Neutrophil (primary cell): ENCODE data around the gene ZNF268.

ENCODE experiments used
- H3K27ac ChIP-seq: fragments of 200-600 bp; sonication (generic); 2 replicates; pipeline ENCODE4 v1.5.1; 2016; ENCODE audit warnings: mild to moderate bottlenecking, moderate library complexity
- H3K27me3 ChIP-seq: fragments of 200-600 bp; sonication (generic); 2 replicates; pipeline ENCODE4 v1.6.0; 2016; ENCODE audit warnings: mild to moderate bottlenecking
- H3K36me3 ChIP-seq: fragments of 200-600 bp; sonication (generic); 2 replicates; pipeline ENCODE4 v1.5.1; 2017
- H3K4me1 ChIP-seq, 2 experiments: fragments of 200-600 bp in 1 of 2; sonication (generic) in 1 of 2; 1 replicate in 1 of 2; 2 replicates in 1 of 2; pipeline versions ENCODE4 v1.5.1 to v1.6.1; 2013 to 2016; ENCODE audit warnings: low read depth in 1 of 2, low read length in 1 of 2, mild to moderate bottlenecking in 1 of 2, moderate library complexity in 1 of 2; ENCODE audit not compliant: control insufficient read depth in 1 of 2, insufficient read depth in 1 of 2
- H3K4me3 ChIP-seq, 2 experiments: fragments of 200-600 bp in 1 of 2; sonication (generic) in 1 of 2; 1 replicate in 1 of 2; 2 replicates in 1 of 2; pipeline ENCODE4 v1.5.1; 2013 to 2016; ENCODE audit warnings: low read depth in 1 of 2, low read length in 1 of 2, mild to moderate bottlenecking in 1 of 2, moderate library complexity in 1 of 2
- H3K9me3 ChIP-seq: fragments of 200-600 bp; sonication (generic); 2 replicates; pipeline ENCODE4 v1.5.1; 2016
- CTCF ChIP-seq: fragments of 200-600 bp; sonication (generic); IDR thresholded peaks from 2 replicates; pipeline ENCODE4 v1.5.1; 2016; ENCODE audit warnings: antibody characterized with exemption

Gene ZNF268

GRCh38 chr12:133217219-133217618, 35.9 kb downstream of the ZNF268 start:
- Histone ChIP-seq H3K27ac (no peak overlapping the region), H3K36me3 (no peaks in the 10 kb centered on the region), H3K9me3 (peaks cover 13% of the 10 kb centered on the region), H3K4me1 (no peaks in the 10 kb centered on the region), H3K27me3 (no peaks in the 10 kb centered on the region), H3K4me3 (no peak overlapping the region)
- no peak for TF ChIP-seq CTCF

GRCh38 chr12:133220521-133220920, 39.2 kb downstream of the ZNF268 start:
- no peak for TF ChIP-seq CTCF
- no peak overlapping the region for H3K4me3 ChIP-seq
- no peak overlapping the region for H3K27ac ChIP-seq
- H3K4me1 ChIP-seq = no peaks in the 10 kb centered on the region
- no peaks in the 10 kb centered on the region for H3K36me3 ChIP-seq
- H3K9me3 ChIP-seq = peaks cover 11% of the 10 kb centered on the region
- H3K27me3 ChIP-seq = no peaks in the 10 kb centered on the region

- Histone ChIP-seq H3K9me3 (peaks cover 18% of the 10 kb centered on the region), H3K36me3 (no peaks in the 10 kb centered on the region), H3K4me3 (no peak overlapping the region), H3K27ac (no peak overlapping the region), H3K27me3 (no peaks in the 10 kb centered on the region), H3K4me1 (no peaks in the 10 kb centered on the region)
- no peak for TF ChIP-seq CTCF
Observed at GRCh38 chr12:133221241-133221640, 39.9 kb downstream of the ZNF268 start.

DNA sequence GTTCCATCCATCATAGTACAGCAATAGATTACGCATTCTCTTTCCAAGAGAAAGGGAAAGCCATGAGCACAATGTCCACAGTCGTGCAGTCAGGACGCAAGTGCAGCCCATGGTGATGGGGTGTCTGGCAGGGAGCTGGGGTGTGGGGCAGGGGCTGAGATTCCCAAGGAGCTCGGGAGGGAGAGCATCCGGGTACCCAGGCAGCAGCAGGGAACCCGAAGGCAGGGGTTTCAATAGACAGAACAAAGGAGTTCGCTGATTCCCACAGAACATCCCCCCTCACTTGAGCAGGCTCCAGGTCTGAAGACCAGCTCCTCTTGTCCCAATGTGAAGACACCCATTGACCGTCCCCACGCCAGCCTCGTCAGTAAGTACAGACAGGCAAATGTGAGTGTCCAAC, 40.9 kb downstream of the ZNF268 start:
- Histone ChIP-seq H3K4me3 (no peak overlapping the region), H3K27me3 (no peaks in the 10 kb centered on the region), H3K9me3 (peaks cover 18% of the 10 kb centered on the region), H3K27ac (no peak overlapping the region), H3K36me3 (no peaks in the 10 kb centered on the region), H3K4me1 (no peaks in the 10 kb centered on the region)
- no peak for TF ChIP-seq CTCF

DNA sequence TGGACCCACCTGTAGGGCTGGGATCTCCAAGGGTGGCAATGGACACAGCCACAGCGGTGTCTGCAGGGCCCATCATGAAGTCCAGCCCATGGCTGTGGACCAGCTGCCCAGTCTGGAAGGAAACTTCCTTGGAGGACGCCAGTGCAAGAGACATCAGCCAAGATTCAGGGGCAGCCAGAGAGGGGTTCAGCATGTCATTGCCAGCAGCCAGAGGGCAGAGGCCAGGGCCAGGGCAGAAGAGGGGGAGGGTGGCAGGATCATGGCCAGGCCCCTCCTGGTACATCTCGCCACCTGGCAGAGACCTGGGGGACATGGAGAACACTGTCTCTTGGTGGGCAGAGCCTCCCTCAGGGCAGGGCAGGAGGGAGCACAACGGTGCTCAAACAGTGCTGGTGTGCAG, 44.2 kb downstream of the ZNF268 start:
- no peak for TF ChIP-seq CTCF
- H3K4me1 ChIP-seq = no peaks in the 10 kb centered on the region
- H3K27me3 ChIP-seq = no peaks in the 10 kb centered on the region
- H3K27ac ChIP-seq = no peak overlapping the region
- H3K36me3 ChIP-seq = no peaks in the 10 kb centered on the region
- H3K4me3 ChIP-seq = no peak overlapping the region
- peaks cover 13% of the 10 kb centered on the region for H3K9me3 ChIP-seq

GRCh38 chr12:133226690-133227089, 45.4 kb downstream of the ZNF268 start:
- no peaks in the 10 kb centered on the region for H3K4me1 ChIP-seq
- H3K27me3 ChIP-seq = no peaks in the 10 kb centered on the region
- no peak overlapping the region for H3K4me3 ChIP-seq
- no peak for TF ChIP-seq CTCF
- H3K36me3 ChIP-seq = no peaks in the 10 kb centered on the region
- peaks cover 9% of the 10 kb centered on the region for H3K9me3 ChIP-seq
- no peak overlapping the region for H3K27ac ChIP-seq
